Muscle layer of duodenum (tissue), 2 donors: ENCODE measurements around the gene SLC22A14.
"Not testable (repeated sequence)": the region's sequence is repeated elsewhere in the genome, so short reads cannot be mapped to it uniquely, and the experiment has no call there.

Source experiments
- H3K27ac ChIP-seq: one replicate; pipeline ENCODE4 v1.7.0; 2013; ENCODE audit warnings: mild to moderate bottlenecking, low read length
- H3K27me3 ChIP-seq: one replicate; pipeline ENCODE4 v1.7.0; 2013; ENCODE audit warnings: low read depth, mild to moderate bottlenecking, control low read depth, low read length
- H3K36me3 ChIP-seq, 2 donors: one replicate each; pipeline ENCODE4 v1.7.0; 2013; ENCODE audit warnings: low read length in 2 of 2, control low read depth in 1 of 2, mild to moderate bottlenecking in 1 of 2; ENCODE audit not compliant: insufficient read depth in 2 of 2, control insufficient read depth in 1 of 2
- H3K4me1 ChIP-seq, 2 donors: one replicate each; pipeline ENCODE4 v1.7.0; 2013; ENCODE audit warnings: low read length in 2 of 2, mild to moderate bottlenecking in 2 of 2, control low read depth in 1 of 2, moderate library complexity in 1 of 2; ENCODE audit not compliant: insufficient read depth in 2 of 2, control insufficient read depth in 1 of 2
- H3K4me3 ChIP-seq, 2 donors: one replicate each; pipeline ENCODE4 v1.7.0; 2013; ENCODE audit warnings: low read length in 2 of 2, low read depth in 1 of 2, mild to moderate bottlenecking in 1 of 2
- H3K9me3 ChIP-seq, 2 donors: one replicate each; pipeline ENCODE4 v1.7.0; 2013; ENCODE audit warnings: low read length in 2 of 2, control low read depth in 1 of 2, mild to moderate bottlenecking in 1 of 2; ENCODE audit not compliant: control insufficient read depth in 1 of 2
- donor health status: healthy.

The SLC22A14 gene, protein sequence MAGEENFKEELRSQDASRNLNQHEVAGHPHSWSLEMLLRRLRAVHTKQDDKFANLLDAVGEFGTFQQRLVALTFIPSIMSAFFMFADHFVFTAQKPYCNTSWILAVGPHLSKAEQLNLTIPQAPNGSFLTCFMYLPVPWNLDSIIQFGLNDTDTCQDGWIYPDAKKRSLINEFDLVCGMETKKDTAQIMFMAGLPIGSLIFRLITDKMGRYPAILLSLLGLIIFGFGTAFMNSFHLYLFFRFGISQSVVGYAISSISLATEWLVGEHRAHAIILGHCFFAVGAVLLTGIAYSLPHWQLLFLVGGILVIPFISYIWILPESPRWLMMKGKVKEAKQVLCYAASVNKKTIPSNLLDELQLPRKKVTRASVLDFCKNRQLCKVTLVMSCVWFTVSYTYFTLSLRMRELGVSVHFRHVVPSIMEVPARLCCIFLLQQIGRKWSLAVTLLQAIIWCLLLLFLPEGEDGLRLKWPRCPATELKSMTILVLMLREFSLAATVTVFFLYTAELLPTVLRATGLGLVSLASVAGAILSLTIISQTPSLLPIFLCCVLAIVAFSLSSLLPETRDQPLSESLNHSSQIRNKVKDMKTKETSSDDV

DNA sequence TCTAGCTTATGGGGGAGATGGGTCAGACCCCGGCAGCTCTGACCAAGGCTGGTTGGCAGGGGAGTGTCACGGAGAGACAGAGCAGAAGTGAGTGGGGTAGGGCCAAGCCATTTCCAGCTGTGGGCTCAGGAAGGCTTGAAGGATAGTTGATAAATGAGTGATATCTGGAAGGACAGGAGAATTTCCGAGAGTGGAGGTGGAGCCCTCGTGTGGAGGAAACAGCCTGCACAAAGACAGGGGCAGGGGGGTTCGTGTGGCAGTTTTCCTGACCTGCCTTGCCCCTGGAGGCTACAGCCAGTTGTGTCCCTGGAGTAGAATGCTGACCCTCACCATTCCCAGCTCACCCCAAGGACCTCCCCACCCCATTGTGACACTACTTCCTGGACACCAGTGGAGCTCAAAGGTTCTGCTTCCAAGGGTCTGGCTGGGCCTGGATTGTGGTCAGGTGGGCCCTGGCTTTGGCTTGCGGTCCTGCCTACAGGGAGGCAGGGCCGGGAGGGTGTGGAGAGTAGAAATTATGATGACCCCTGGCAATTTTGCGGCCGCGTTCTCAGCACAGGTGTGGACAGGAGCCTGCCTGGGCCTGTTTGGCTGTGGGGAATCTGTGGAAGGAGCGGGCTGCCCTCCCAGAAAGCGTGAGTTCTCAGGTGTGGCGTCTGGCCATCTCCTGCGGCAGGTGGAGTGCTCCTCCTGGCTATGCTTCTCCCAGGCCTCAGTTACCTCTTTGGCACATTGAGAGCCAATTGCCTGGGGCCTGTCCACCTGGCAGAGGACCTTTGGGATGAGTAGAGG is at the start of gene SLC22A14:
TSS of gene SLC22A14 (plus strand) at position 400 of the 792 bp plus-strand sequence. CDS start 23,733 bp downstream, outside the sequence.
- Histone ChIP-seq H3K36me3 (no peaks in the 10 kb centered on the region), H3K9me3 (no peaks in the 10 kb centered on the region), H3K27ac (no peak within 1 kb of the TSS), H3K4me1 (no peaks in the 10 kb centered on the region), H3K27me3 (no peaks in the 10 kb centered on the region), H3K4me3 (no peak within 1 kb of the TSS)

DNA sequence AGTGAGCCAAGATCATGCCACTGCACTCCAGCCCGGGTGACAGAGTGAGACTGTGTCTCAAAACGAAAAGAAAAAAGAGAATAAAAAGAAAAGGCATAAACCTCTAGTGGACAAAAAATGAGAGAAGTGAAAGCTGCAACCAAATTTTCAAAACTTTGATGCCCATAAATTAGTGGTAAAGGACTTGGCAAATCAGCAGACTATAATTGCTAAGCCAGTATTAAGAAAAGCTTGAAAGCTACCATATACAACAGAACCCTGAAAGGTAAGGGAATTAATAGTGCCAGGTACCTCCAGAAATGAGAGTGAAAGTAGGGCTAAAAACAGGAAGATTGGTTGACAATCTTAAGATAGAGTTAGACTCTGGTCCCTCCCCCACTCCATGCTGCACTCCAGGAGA is 49.4 kb upstream of the SLC22A14 start:
- Histone ChIP-seq H3K9me3 (peaks cover 4 to 7% of the 10 kb centered on the region in 2 donors), H3K4me1 (no peaks in the 10 kb centered on the region), H3K27me3 (no peaks in the 10 kb centered on the region), H3K36me3 (peaks cover 32 to 54% of the 10 kb centered on the region in 2 donors), H3K4me3 (no peak overlapping the region), H3K27ac (no peak overlapping the region)

DNA sequence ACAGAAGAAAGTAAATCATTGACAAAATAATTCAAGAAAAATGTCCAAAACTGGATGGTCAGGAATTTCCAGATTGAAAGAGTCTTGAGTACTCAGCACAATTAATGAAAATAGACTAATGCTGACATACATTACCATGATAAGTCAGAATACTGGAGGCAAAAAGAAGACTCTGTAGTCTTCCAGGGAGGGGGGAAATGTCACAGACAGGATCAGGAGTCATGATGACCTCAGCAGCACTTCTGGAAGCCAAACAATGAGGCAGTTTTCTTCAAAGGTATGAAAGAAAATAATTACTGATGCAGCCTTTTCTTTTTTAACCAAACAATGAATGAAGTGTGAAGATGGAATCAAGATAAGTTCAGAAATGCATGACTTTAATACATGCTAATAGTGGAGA is 46.6 kb upstream of the SLC22A14 start:
- Histone ChIP-seq H3K27ac (no peak overlapping the region), H3K4me3 (no peak overlapping the region), H3K9me3 (peaks cover 7 to 16% of the 10 kb centered on the region in 2 donors), H3K36me3 (peaks cover 32 to 54% of the 10 kb centered on the region in 2 donors), H3K4me1 (no peaks in the 10 kb centered on the region), H3K27me3 (no peaks in the 10 kb centered on the region)

DNA sequence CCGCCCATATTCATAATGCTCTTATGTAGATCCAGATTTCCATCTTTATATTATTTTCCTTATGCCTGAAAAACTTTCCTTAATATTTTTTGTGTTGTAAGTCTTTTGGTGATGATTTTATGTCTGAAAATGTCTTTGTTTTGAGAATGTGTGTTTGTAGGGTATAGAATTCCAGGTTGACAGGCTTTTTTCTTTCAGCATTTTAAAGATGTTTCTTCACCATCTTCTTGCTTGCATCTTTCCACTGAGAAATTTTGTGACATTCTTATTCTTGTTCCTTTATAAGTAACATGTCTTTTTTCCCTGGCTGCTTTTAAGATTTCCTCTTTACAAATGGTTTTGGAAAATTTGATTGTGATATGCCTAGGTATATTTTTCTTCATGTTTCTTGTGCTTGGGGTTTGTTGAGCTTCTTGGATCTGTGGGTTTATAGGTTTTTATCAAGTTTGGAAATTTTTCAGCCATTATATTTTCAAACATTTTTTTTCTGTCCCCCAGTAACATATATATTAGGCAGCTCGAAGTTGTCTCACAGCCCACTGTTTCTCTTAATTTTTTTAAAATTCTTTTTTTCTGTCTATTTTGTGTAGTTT is 43.6 kb upstream of the SLC22A14 start:
- no peak overlapping the region for H3K4me3 ChIP-seq
- H3K27me3 ChIP-seq, result no peaks in the 10 kb centered on the region
- no peaks in the 10 kb centered on the region for H3K4me1 ChIP-seq
- no peak overlapping the region for H3K27ac ChIP-seq
- H3K36me3 ChIP-seq, result peaks cover 27 to 60% of the 10 kb centered on the region in 2 donors
- peaks cover 7 to 16% of the 10 kb centered on the region in 2 donors for H3K9me3 ChIP-seq

DNA sequence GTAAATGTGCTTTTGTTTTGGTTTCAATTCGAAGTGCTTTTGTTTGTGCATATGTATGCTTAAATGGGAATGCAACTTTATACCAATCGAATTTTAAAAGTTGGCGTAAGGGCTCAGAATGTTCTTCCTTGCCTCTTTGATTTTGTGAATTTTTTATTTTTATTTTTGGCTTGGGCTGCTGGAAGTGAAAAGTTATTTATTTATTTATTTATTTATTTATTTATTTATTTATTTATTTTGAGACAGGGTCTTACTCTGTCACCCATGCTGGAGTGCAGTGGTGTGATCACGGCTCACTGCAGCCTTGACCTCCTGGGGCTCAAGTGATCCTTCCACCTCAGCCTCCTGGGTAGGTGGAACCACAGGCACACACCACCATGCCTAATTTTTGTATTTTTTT is 39.3 kb upstream of the SLC22A14 start:
- not testable (repeated sequence) for H3K9me3 ChIP-seq, H3K27me3 ChIP-seq, H3K4me3 ChIP-seq, H3K4me1 ChIP-seq, H3K27ac ChIP-seq
- H3K36me3 ChIP-seq, result peaks cover 17 to 44% of the 10 kb centered on the region in 2 donors

DNA sequence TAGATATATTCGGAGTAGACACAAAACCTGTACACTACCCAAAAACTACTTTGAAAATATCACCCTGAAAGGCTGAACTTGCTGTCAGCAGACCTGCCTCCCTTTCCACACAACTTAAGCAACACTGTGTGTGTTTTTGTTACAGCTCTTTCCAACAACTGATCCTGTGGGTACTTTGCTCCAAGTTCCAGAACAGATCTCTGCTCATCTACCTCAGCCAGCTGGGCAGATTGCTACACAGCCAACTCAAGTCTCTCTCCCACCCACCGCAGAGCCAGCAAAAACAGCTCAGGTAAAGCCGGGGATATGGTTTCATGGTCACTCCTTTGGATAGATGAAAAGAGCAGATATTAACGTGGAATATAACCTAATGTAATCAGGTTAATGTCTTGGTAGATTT is 36.2 kb upstream of the SLC22A14 start:
- Histone ChIP-seq H3K9me3 (no peaks in the 10 kb centered on the region), H3K4me3 (no peak overlapping the region), H3K36me3 (peaks cover 24 to 36% of the 10 kb centered on the region in 2 donors)

DNA sequence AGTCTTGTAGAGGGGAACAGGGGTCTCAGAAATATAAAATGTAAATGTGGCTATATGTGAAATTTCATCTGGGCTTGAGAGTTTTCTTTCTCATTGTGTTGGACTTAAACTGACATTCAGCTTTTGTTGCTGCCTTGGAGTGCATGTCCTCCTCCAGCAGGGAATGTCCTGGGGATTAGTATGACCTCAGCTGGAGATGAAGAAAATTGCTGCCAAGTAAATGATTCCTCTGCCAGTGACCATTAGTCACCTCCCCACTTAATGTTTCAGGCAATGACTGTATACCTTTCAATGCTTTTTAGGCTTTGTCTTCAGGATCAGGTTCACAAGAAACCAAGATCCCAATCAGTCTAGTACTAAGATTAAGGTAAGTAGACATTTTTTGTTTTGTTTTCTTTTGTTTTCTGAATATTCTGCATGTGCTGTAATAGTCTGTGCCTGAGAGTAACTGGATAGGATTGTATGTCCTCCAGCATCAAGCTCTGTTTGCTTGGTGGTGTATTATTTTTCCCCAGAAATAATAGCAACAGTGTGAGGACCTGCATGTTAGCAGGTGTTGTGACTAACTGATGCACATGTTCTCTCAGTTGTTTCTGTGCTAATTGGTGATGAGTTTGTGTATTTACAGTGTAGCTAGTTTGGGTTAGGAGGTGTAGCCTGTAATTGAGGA is 34.6 kb upstream of the SLC22A14 start:
- H3K27me3 ChIP-seq, result no peaks in the 10 kb centered on the region
- H3K4me3 ChIP-seq, result no peak overlapping the region
- H3K27ac ChIP-seq, result no peak overlapping the region
- H3K36me3 ChIP-seq, result peaks cover 39 to 47% of the 10 kb centered on the region in 2 donors
- peaks cover 0 to 5% of the 10 kb centered on the region in 2 donors for H3K4me1 ChIP-seq
- no peaks in the 10 kb centered on the region for H3K9me3 ChIP-seq

More for the DNA sequence above, 36.2 kb upstream of the SLC22A14 start:
- H3K27me3 ChIP-seq, result no peaks in the 10 kb centered on the region
- peaks cover 0 to 5% of the 10 kb centered on the region in 2 donors for H3K4me1 ChIP-seq
- no peak overlapping the region for H3K27ac ChIP-seq

DNA sequence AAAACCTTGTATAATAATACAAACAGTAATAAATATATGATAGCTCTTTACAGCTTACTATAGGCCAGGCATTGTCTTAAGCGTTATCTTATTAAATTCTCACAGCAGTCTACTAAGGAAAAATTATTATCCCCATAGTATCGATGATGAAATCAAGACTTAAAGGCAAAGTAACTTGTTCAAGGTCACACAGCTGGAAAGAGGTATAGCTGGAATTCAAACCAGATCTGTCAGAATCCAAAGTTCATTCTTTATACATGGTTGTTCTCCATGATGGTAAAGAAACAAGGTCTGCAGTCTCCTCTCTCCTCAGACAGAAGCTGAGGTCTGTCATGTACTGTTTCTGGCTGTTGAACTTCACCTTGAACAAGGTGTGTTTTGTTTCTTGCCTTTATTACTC is 31.9 kb upstream of the SLC22A14 start:
- Histone ChIP-seq H3K36me3 (peaks cover 63 to 65% of the 10 kb centered on the region in 2 donors), H3K4me3 (no peak overlapping the region), H3K27ac (no peak overlapping the region), H3K27me3 (no peaks in the 10 kb centered on the region), H3K9me3 (no peaks in the 10 kb centered on the region), H3K4me1 (peaks cover 0 to 5% of the 10 kb centered on the region in 2 donors)

DNA sequence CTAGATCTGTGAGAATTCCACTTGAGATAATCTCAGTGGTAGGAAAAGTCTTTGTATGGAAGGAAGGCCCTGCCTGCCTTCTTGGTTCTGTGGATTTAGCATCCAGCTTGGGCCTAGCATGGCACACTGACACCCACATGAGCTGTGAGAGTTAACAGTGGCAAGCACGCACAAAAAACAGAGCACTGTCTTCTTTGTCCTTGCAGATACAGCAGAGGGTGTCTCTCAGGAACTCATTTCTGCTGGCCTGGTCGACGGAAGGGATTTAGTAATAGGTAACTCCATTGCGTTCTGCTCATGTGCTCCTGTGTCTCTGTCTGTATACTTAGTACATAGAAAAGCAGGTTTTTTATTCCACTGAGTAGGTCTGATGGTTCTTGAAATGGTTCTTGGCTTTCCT is 30.9 kb upstream of the SLC22A14 start:
- no peaks in the 10 kb centered on the region for H3K27me3 ChIP-seq
- H3K36me3 ChIP-seq, result peaks cover 60 to 61% of the 10 kb centered on the region in 2 donors
- no peaks in the 10 kb centered on the region for H3K9me3 ChIP-seq
- peaks cover 0 to 5% of the 10 kb centered on the region in 2 donors for H3K4me1 ChIP-seq
- no peak overlapping the region for H3K4me3 ChIP-seq
- H3K27ac ChIP-seq, result no peak overlapping the region

DNA sequence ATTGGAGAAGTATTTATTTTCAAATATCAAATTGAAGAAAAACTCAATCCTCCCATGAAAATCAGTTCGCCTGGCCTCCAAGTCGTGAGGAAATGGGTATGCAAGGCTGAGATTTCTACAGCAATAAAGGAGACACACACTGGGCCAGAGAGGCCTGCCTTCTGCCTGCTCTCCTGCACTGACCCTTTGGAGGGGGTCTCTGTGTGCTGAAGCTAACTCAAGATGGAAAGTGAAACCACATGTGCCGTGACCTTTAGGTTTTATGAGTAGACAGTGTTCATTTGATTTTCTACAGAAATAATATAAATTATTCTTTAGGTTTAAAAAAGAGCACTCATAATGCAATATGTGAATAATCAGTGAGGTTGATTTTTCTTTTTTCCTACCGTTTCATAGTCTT is 28.4 kb upstream of the SLC22A14 start:
- no peaks in the 10 kb centered on the region for H3K9me3 ChIP-seq
- peaks cover 46 to 53% of the 10 kb centered on the region in 2 donors for H3K36me3 ChIP-seq
- no peak overlapping the region for H3K27ac ChIP-seq
- H3K27me3 ChIP-seq, result no peaks in the 10 kb centered on the region
- H3K4me3 ChIP-seq, result no peak overlapping the region
- no peaks in the 10 kb centered on the region for H3K4me1 ChIP-seq
